ENCODE results near the gene HACD3. TPM values are rescaled to one million over a fixed set of nuclear protein-coding genes. Genes with fewer than 3 reads are reported as not detected.

The HACD3 gene
- total RNA-seq, 1 donor from 2014 or later = 107 TPM

GRCh38 chr15:65569728-65570127 lies 39.5 kb downstream of the HACD3 start:
- no peak for TF ChIP-seq CTCF (IDR thresholded peaks at IDR 0.05; ENCODE audit: unreplicated experiment)
- H3K27me3 Mint-ChIP-seq (ENCODE audit: unreplicated experiment) = peaks cover 4% of the 10 kb centered on the region
- no peaks in the 10 kb centered on the region for H3K9me3 Mint-ChIP-seq (ENCODE audit: unreplicated experiment)
- H3K36me3 Mint-ChIP-seq (ENCODE audit: low read depth, unreplicated experiment) = peaks cover 38% of the 10 kb centered on the region
- no peak overlapping the region for H3K27ac Mint-ChIP-seq (ENCODE audit: unreplicated experiment)
- DNase-seq (ENCODE audit: low spot score) = no peak
- peaks cover 6% of the 10 kb centered on the region for H3K4me1 Mint-ChIP-seq (ENCODE audit: unreplicated experiment)
- no peak overlapping the region for H3K4me3 Mint-ChIP-seq (ENCODE audit: unreplicated experiment)

- Mint-ChIP-seq H3K27ac (ENCODE audit: unreplicated experiment) (no peak overlapping the region), H3K4me1 (ENCODE audit: unreplicated experiment) (peaks cover 10% of the 10 kb centered on the region), H3K36me3 (ENCODE audit: low read depth, unreplicated experiment) (peaks cover 25% of the 10 kb centered on the region), H3K27me3 (ENCODE audit: unreplicated experiment) (peaks cover 5% of the 10 kb centered on the region), H3K4me3 (ENCODE audit: unreplicated experiment) (no peak overlapping the region), H3K9me3 (ENCODE audit: unreplicated experiment) (no peaks in the 10 kb centered on the region)
- no peak for DNase-seq (ENCODE audit: low spot score)
- TF ChIP-seq CTCF (IDR thresholded peaks at IDR 0.05; ENCODE audit: unreplicated experiment) = no peak
These were observed 41.7 kb downstream of the HACD3 start for GRCh38 chr15:65571971-65572370.

- DNase-seq (ENCODE audit: low spot score) = no peak
These were observed 46.4 kb downstream of the HACD3 start for GRCh38 chr15:65576664-65577063.

GRCh38 chr15:65577129-65577996 lies 47.1 kb downstream of the HACD3 start:
- Mint-ChIP-seq H3K4me3 (ENCODE audit: unreplicated experiment) (no peak overlapping the region), H3K27me3 (ENCODE audit: unreplicated experiment) (peaks cover 7% of the 10 kb centered on the region), H3K27ac (ENCODE audit: unreplicated experiment) (peak overlapping the region; percentile 83), H3K36me3 (ENCODE audit: low read depth, unreplicated experiment) (peaks cover 42% of the 10 kb centered on the region), H3K4me1 (ENCODE audit: unreplicated experiment) (peaks cover 52% of the 10 kb centered on the region), H3K9me3 (ENCODE audit: unreplicated experiment) (no peaks in the 10 kb centered on the region)
- no peak for DNase-seq (ENCODE audit: low spot score)
- no peak for TF ChIP-seq CTCF (IDR thresholded peaks at IDR 0.05; ENCODE audit: unreplicated experiment)

More at GRCh38 chr15:65576664-65577063, 46.4 kb downstream of the HACD3 start:
- Mint-ChIP-seq H3K27me3 (ENCODE audit: unreplicated experiment) (peaks cover 7% of the 10 kb centered on the region), H3K27ac (ENCODE audit: unreplicated experiment) (peak overlapping the region; percentile 30), H3K4me3 (ENCODE audit: unreplicated experiment) (no peak overlapping the region), H3K4me1 (ENCODE audit: unreplicated experiment) (peaks cover 45% of the 10 kb centered on the region), H3K9me3 (ENCODE audit: unreplicated experiment) (no peaks in the 10 kb centered on the region), H3K36me3 (ENCODE audit: low read depth, unreplicated experiment) (peaks cover 38% of the 10 kb centered on the region)
- TF ChIP-seq CTCF (IDR thresholded peaks at IDR 0.05; ENCODE audit: unreplicated experiment) = no peak

Data from endothelial cell (in vitro differentiated cells).